H1 (cell line): ENCODE data around the gene WSCD2. TPM values are rescaled to one million over a fixed set of nuclear protein-coding genes. Genes with fewer than 3 reads are reported as not detected.

Experiments
- JUN ChIP-seq: IDR thresholded peaks from 2 replicates; pipeline ENCODE4 v1.6.1; 2011; ENCODE audit warnings: low read depth, mild to moderate bottlenecking, improper control_type of control experiment, low read length
- SIN3A ChIP-seq, 2 experiments: IDR thresholded peaks in 1 of 2; conservative IDR thresholded peaks in 1 of 2; 2 replicates each; pipeline ENCODE4 v1.6.1; 2011 to 2012; ENCODE audit warnings: low read length in 2 of 2, improper control_type of control experiment in 1 of 2, low read depth in 1 of 2, mild to moderate bottlenecking in 1 of 2
- SP4 ChIP-seq: IDR thresholded peaks from 2 replicates; pipeline ENCODE4 v1.6.1; 2012; ENCODE audit warnings: low read length, inconsistent platforms
- YY1 ChIP-seq: IDR thresholded peaks from 2 replicates; pipeline ENCODE4 v1.6.1; 2011; ENCODE audit warnings: low read depth, mild to moderate bottlenecking, low read length
- polyA plus RNA-seq, 7 experiments: library from polyadenylated mRNA; depleted of rRNA in 3 of 7; stranded (reverse) in 5 of 7; unstranded in 2 of 7; fragments of >200 nt in 5 of 7; fragments of 200-250 nt in 2 of 7; gene quantifications; 1 replicate in 5 of 7; 2 replicates in 1 of 7; 4 replicates in 1 of 7; pipeline versions ENCODE4 v1.2.1 to v1.2.3, GENCODE V29; 2011 to 2013; ENCODE audit warnings: missing spikeins in 2 of 7, mixed read lengths in 2 of 7
- total RNA-seq: library from RNA; stranded (reverse); fragmentation: NEBNext Ultra II Directional; extraction: Animal tissue kit (Norgen Biotek cat#: 25700); gene quantifications from 2 replicates; pipeline ENCODE4 v1.2.1, GENCODE V29; 2021

Gene WSCD2
- total and polyA plus RNA-seq, 2 of the 8 experiments (the other 6 are each of a cell fraction or from before 2014, with no cell fraction given): 1.3 to 2.2 TPM

DNA sequence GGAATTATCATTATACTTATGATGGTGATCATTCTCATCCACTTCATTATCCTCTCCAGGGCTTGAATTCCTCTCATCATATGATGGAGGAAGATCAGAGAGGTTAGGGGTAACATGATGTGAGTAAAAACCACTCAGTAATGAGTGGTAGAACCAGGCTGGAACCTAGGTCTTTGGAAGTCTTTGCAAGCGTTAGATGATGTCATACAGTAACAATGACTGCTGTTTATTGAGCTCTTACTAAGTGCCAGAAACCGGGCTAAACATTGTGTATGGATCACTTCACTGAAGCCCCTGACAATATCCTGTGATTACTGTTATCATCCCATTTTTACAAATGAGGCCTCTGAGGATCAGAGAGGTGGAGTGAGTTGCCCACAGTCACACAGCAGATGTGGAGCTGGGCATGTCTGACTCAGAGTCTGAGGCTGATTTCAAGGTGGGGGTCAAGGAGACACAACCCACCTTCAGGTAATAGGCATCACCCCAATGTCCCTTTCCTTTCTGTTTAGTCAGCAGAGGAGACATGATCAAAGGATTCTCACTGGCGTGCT is 19.5 kb downstream of the WSCD2 start (continued):
- TF ChIP-seq SIN3A (conservative IDR thresholded peaks at IDR 0.05 in 1 of 2, IDR thresholded peaks at IDR 0.05 in 1 of 2; ENCODE audit: low read depth in 1 of 2, low read length in 2 of 2) (no peak), SP4 (no peak), JUN (no peak), YY1 (no peak)
- TF ChIP-seq, all 59 proteins: peak for 2
